GM21390 (cell line): ENCODE measurements around the gene TALDO1.
A peak's percentile ranks its signal among the peaks of the same experiment; 100 is the strongest.

Experiments used
- ATAC-seq: cut with Tn5 transposase; IDR thresholded peaks from one replicate; pipeline ENCODE4 v1.9.1; 2021; ENCODE audit not compliant: unreplicated experiment

TALDO1 gene

DNA sequence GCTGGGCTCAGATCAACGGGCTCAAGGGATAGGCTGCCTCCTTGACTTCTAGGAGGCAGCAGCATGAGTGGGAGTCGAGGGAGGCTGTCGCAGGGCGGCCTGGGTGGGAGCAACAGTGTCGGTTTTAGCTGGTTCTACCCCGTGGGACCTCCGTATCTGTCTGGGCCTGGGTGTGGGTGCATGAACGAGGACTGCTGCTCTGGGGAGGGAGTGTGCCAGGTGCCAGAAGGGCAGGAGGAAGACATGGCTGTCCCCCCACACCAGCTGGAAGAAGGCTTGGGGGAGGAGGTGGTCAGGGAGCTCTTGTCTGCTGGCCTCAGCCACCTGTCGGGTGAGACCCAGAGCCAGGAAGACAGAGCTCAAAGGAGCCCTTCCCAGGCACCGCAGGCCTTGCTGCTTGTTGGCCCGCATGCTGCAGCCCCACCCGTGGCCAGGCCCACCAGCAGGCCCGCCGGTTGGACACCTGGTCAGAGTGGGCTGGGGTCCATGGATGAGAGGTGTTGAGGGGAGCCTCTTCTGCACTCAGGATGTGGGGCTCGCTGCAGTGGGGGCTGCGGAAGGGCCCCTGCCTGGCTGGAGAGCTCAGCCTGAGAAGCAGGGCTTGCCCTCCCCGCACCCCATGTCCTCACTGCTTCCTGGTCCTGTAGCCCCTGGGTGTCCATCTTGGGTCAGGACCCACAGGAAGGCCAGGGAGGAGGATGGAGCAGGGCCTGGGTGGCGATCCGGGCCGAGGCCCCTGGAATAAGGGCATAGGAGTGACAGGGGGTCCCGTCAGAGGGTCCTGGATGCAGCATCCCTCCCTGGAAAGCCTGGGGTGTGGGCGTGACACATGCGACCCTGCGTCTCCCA is 39.2 kb downstream of the TALDO1 start:
- no peak for ATAC-seq

- no peak for ATAC-seq
Observed at GRCh38 chr11:787084-787675, 39.9 kb downstream of the TALDO1 start.

DNA sequence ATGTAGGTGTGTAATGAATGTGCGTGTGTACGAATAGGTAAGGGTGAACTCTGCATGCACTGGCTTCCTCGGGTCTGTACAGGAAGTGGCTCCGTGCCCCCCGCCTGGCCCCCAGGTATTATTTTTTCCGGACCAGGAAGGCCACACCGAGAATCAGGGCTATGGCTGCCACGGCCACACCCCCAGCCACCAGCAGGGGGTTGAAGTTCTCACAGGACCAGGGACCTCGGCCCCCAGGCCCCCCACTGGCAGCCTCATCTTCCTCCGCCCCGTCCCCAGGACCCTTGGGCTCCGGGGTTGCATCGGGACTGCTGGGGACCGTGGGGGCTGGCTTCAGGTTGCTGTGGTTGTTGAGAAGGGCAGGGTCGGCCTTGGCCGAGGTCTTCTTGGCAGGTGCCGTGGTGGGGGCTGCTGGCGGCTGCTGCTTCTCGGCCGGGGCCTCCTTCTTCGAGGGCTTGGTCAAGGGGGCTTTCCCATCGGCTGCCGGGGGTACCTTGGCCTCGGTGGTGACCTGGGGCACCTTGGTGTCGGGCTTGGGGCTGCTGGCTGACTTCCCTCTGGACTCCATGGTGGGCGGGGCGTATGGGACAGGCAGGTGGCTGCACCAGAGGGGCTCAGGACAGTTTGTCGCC is 40.9 kb downstream of the TALDO1 start:
- no peak for ATAC-seq

GRCh38 chr11:788953-789940 is 42.0 kb downstream of the TALDO1 start:
- no peak for ATAC-seq

GRCh38 chr11:789943-790342 is 42.7 kb downstream of the TALDO1 start, which contains the start of gene CEND1:
Gene CEND1 (minus strand): TSS chr11:790090. CDS start chr11:788576, 1,514 bp downstream.
- ATAC-seq, result no peak

GRCh38 chr11:790721-791564 is 43.7 kb downstream of the TALDO1 start:
- no peak for ATAC-seq

DNA sequence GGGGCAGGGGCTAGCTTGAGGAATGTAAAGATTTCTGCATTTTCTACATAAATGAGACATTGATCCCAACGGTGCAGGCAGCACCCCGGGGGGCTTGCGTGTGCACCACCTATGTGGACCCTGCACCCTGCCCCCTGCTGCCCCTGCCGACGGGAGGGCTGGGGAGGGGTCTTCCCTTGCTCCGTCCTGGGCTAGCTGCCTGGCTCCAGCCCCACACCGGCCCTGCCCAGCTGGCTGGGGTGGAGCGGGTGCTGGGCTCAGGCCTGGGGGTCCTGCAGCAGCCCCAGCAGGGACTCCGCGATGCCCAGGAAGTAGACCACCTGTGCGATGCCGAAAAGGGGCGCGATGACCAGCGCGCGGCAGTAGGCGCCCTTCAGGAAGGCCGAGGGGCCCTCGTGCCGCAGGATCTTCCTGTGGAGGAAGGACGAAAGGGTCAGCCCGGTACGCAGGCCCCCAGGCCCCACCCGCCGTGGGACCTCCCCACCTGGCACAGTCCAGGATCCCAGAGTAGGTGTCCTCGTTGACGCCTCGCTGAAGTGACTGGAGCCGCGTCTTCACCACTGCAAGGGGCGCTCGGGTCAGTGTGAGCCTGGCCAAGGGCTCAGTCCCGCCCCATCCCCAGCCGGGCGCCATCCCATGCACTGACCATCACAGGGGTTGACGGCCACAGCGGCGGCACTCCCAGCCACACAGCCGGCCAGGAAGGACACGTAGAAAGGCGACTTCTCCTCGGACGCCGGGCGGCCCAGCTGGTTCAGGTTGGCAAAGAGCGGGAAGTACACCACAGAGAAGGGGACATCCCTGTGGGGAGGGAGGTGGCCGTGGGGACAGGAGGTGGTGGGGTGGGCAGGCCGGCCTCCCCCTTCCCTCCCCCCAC is 44.6 kb downstream of the TALDO1 start:
- no peak for ATAC-seq

DNA sequence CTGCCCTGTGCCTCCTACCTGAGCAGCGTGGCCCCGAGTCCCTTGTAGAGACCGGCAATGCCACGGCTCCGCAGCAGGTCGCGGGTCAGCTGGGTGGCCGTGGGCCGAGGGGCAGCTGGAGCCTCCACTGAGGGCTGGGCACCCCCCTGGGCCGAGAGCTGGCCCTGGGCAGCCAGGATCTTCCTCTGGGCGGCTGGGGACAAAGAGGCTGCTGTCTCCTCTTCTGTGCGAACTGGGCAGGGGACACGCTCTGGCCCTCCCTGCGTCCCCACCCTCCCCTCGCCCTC is 45.2 kb downstream of the TALDO1 start:
- no peak for ATAC-seq

GRCh38 chr11:792873-793272 is 45.6 kb downstream of the TALDO1 start:
- ATAC-seq, result no peak

GRCh38 chr11:793556-793955 is 46.3 kb downstream of the TALDO1 start:
- no peak for ATAC-seq

- no peak for ATAC-seq
Observed at GRCh38 chr11:794013-794765, 46.9 kb downstream of the TALDO1 start.

GRCh38 chr11:794766-795633 is 47.7 kb downstream of the TALDO1 start:
- no peak for ATAC-seq

DNA sequence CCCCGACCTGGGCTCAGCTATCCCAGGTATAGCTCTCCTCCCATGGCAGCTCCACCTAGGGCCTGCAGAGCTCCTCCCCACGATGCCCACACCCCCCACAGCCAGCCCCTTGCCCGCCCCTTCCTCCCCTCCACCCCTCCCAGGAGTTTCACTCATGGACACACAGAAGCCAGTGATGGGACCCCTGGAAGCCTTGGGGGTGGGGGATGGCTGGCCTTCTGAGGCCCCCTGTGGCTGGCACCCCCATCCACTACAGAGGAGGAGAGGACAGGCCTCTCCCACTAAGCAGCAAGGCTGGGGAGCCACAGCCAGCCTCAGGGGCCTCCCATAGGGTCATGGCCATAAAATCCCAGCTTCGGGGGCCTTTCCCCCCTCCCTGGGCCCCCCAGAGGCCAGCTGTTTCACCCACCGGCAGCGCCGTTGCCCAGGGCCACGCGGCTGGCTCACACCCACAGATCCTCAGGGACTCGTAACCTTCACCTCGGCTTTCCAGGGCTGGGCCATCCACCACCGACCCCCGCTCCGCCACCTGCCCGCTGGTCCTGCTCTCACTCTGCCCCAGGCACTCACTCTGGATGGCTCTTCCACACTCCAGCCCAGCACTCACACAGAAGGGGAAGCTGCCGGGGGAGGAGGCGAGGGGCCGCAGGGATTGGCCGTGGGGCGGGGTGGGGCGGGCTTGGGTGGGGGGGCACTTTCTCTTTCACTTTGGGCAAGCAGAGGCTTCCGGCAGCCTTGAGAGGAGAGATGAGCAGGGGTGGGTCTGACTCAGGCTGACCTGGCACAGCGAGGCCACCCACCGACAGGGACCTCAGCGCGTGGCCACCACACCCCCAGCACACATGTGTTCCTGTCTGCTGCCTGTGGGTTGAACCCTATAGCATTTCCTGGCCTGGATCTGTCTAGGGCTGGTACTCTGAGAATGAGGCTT is 48.6 kb downstream of the TALDO1 start:
- no peak for ATAC-seq

DNA sequence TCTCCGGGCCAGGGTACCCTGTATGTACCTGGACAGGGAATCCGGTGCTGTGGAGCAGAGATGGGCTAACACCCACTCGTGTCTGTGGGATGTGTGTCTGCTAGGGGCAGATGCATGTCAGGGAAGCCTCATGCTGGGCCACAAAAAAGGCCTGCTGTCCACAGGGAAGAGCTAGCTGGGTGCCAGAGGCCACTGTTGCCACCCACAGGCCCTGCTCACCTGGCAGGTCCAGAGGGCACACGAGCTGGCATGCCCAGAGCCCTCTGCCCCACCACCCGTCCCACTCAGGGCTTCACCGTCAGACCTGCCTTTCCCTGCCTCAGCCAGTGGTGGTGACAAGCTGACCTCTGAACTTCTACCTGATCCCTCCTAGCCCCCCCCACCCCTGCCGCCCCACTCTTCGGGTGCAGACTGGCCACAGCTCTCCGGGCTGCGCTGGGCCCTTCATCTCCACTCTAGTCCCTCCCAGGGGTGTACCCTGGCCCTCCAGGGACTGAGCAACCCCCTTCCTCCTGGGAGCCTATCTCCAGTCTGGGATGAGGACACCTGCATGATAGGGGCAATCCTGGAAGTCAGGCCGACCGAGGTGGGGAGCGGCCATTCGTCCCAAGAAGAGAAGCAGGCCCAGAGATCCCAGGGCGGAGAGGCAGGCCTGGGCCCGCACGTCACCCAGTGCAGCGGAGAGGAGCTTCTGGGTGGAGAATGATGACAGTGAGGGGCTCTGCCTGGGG is 49.5 kb downstream of the TALDO1 start:
- ATAC-seq, result no peak

- peak; percentile 38 for ATAC-seq
Observed at GRCh38 chr11:797296-798092, 50.2 kb downstream of the TALDO1 start.
